Esophagus squamous epithelium (tissue), 5 donors: ENCODE data around the gene MPPED2. TPM values are rescaled to one million over a fixed set of nuclear protein-coding genes. Genes with fewer than 3 reads are reported as not detected.

Source experiments
- DNase-seq: peaks from one replicate; lab custom pipeline; 2025; lab: John Stamatoyannopoulos, UW
- H3K27ac ChIP-seq, 4 donors: fragments of 200-600 bp; sonication (generic); one replicate each; pipeline ENCODE4 v1.5.1; 2016 to 2019; ENCODE audit warnings: mild to moderate bottlenecking in 1 of 4
- H3K27me3 ChIP-seq, 4 donors: fragments of 200-600 bp; sonication (generic); 1 replicate in 3 of 4; 2 replicates in 1 of 4; pipeline versions ENCODE4 v1.5.1 to v1.6.0; 2017 to 2021; ENCODE audit warnings: antibody characterized with exemption in 1 of 4
- H3K36me3 ChIP-seq, 3 donors: fragments of 200-600 bp; sonication (generic); one replicate each; pipeline ENCODE4 v1.5.1; 2016 to 2019
- H3K4me1 ChIP-seq, 3 donors: fragments of 200-600 bp; sonication (generic); one replicate each; pipeline ENCODE4 v1.5.1; 2017 to 2019
- H3K4me3 ChIP-seq, 4 donors: fragments of 200-600 bp; sonication (generic); 1 replicate in 3 of 4; 2 replicates in 1 of 4; pipeline ENCODE4 v1.5.1; 2016 to 2019; ENCODE audit warnings: mild to moderate bottlenecking in 2 of 4, moderate library complexity in 1 of 4
- H3K9me3 ChIP-seq, 3 donors: fragments of 200-600 bp; sonication (generic); one replicate each; pipeline ENCODE4 v1.5.1; 2016 to 2019
- CTCF ChIP-seq, 6 experiments: fragments of 450-650 bp in 4 of 6; fragments of 200-600 bp in 2 of 6; sonication (generic) in 2 of 6; IDR thresholded peaks; one replicate each; pipeline ENCODE4 v1.5.1; 2016 to 2019; ENCODE audit warnings: antibody characterized with exemption in 6 of 6, mild to moderate bottlenecking in 4 of 6, moderate library complexity in 4 of 6
- POLR2A ChIP-seq, 4 donors: fragments of 450-650 bp; IDR thresholded peaks; one replicate each; pipeline ENCODE4 v1.6.1; 2017; ENCODE audit warnings: antibody characterized with exemption in 4 of 4, mild to moderate bottlenecking in 4 of 4, moderate library complexity in 3 of 4
- WGBS, 2 donors: methylation state at CpG; one replicate each; pipeline ENCODE4 v1.1.5; 2018; 5-methylcytosine and 5-hydroxymethylcytosine counted together
- intact Hi-C: fragments of 100-400 bp; cut with DNase I; formaldehyde crosslinking; loops from one replicate; pipeline ENCODE4 v1.15.0; 2022
- total RNA-seq, 4 donors: library from RNA; depleted of rRNA; stranded (reverse); fragments of >200 nt; gene quantifications; one replicate each; pipeline ENCODE4 v1.1.0, GENCODE V29; 2016
- donor health status: DM: yes; HTN: yes; CAD: no.

Gene MPPED2
- total RNA-seq, 4 donors from 2014 or later: 0.49 to 3.2 (median 1.8) TPM

- TF ChIP-seq CTCF (IDR thresholded peaks at IDR 0.05): no peak
- Histone ChIP-seq H3K9me3 (no peaks in the 10 kb centered on the region), H3K27me3 (peaks cover 0 to 25% (median 0%) of the 10 kb centered on the region in 4 donors), H3K4me1 (peaks cover 0 to 21% (median 7%) of the 10 kb centered on the region in 3 donors), H3K27ac (no peak overlapping the region), H3K36me3 (no peaks in the 10 kb centered on the region), H3K4me3 (no peak overlapping the region)
- DNase-seq: no peak
- 74 to 82% methylated on average over 4 of the region's 4 CpGs for WGBS, 2 donors
- intact Hi-C loops: no loop called here
These were observed 5.6 kb downstream of the MPPED2 start for GRCh38 chr11:30580573-30580972.

- Histone ChIP-seq H3K27me3 (peaks cover 0 to 16% (median 0%) of the 10 kb centered on the region in 4 donors), H3K9me3 (no peaks in the 10 kb centered on the region), H3K4me3 (no peak overlapping the region), H3K4me1 (peaks cover 0 to 11% (median 0%) of the 10 kb centered on the region in 3 donors), H3K27ac (no peak overlapping the region), H3K36me3 (no peaks in the 10 kb centered on the region)
- TF ChIP-seq CTCF (IDR thresholded peaks at IDR 0.05) (no peak), POLR2A (IDR thresholded peaks at IDR 0.05) (no peak)
- no peak for DNase-seq
- intact Hi-C loops: no loop called here
- 73 to 74% methylated on average over 3 of the region's 3 CpGs for WGBS, 2 donors
These were observed 6.6 kb downstream of the MPPED2 start for GRCh38 chr11:30579415-30580175.

- no peaks in the 10 kb centered on the region for H3K4me1 ChIP-seq
- H3K9me3 ChIP-seq: no peaks in the 10 kb centered on the region
- H3K27me3 ChIP-seq: peaks cover 0 to 4% (median 0%) of the 10 kb centered on the region in 4 donors
- no peak for DNase-seq
- no peak for TF ChIP-seq CTCF (IDR thresholded peaks at IDR 0.05)
- no peak for TF ChIP-seq POLR2A (IDR thresholded peaks at IDR 0.05)
- H3K27ac ChIP-seq: no peak overlapping the region
- WGBS, 2 donors: 88 to 92% methylated on average over 1 of the region's 1 CpG
- H3K36me3 ChIP-seq: no peaks in the 10 kb centered on the region
- intact Hi-C loops: no loop called here
- no peak overlapping the region for H3K4me3 ChIP-seq
These were observed 7.7 kb downstream of the MPPED2 start for GRCh38 chr11:30578406-30578805.

GRCh38 chr11:30573951-30574350 is 12.2 kb downstream of the MPPED2 start:
- no peak for TF ChIP-seq CTCF (IDR thresholded peaks at IDR 0.05)
- TF ChIP-seq POLR2A (IDR thresholded peaks at IDR 0.05): no peak
- intact Hi-C loops: no loop called here
- H3K27me3 ChIP-seq: no peaks in the 10 kb centered on the region
- WGBS, 2 donors: 87 to 89% methylated on average over 2 of the region's 2 CpGs
- no peaks in the 10 kb centered on the region for H3K9me3 ChIP-seq
- no peaks in the 10 kb centered on the region for H3K36me3 ChIP-seq
- no peak overlapping the region for H3K4me3 ChIP-seq
- DNase-seq: no peak
- H3K4me1 ChIP-seq: no peaks in the 10 kb centered on the region
- no peak overlapping the region for H3K27ac ChIP-seq

GRCh38 chr11:30568931-30569330 is 17.2 kb downstream of the MPPED2 start:
- DNase-seq: no peak
- H3K36me3 ChIP-seq: no peaks in the 10 kb centered on the region
- no peak overlapping the region for H3K4me3 ChIP-seq
- no peaks in the 10 kb centered on the region for H3K9me3 ChIP-seq
- H3K4me1 ChIP-seq: no peaks in the 10 kb centered on the region
- TF ChIP-seq CTCF (IDR thresholded peaks at IDR 0.05): no peak
- TF ChIP-seq POLR2A (IDR thresholded peaks at IDR 0.05): no peak
- intact Hi-C loops: no loop called here
- H3K27me3 ChIP-seq: no peaks in the 10 kb centered on the region
- 67 to 77% methylated on average over 7 to 8 of the region's 8 CpGs for WGBS, 2 donors
- no peak overlapping the region for H3K27ac ChIP-seq
